22Rv1 (cell line): ENCODE data around the gene PTGR1.

Experiments
- ZFX ChIP-seq: fragments of 450-650 bp; IDR thresholded peaks from 2 replicates; pipeline ENCODE4 v1.6.1; 2017; ENCODE audit warnings: antibody characterized with exemption, borderline replicate concordance
- TF ChIP-seq, protein P1 (sequence below): fragments of 450-650 bp; IDR thresholded peaks from 2 replicates; pipeline ENCODE4 v1.5.1; 2017; ENCODE audit warnings: mild to moderate bottlenecking

DNA sequence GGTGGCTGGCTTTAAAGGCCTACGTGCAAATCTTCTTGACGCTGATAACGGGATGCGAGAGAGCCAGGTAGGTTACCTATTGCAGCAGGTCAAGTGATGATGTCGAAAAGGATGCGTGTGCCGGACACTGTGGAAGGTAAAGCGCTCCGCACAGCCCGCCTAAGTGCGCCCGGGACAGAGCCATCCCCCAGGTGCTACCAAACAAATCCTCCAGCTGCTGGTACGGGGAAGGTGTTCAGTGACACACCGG lies 31.4 kb upstream of the PTGR1 start:
- TF ChIP-seq, protein P1, sequence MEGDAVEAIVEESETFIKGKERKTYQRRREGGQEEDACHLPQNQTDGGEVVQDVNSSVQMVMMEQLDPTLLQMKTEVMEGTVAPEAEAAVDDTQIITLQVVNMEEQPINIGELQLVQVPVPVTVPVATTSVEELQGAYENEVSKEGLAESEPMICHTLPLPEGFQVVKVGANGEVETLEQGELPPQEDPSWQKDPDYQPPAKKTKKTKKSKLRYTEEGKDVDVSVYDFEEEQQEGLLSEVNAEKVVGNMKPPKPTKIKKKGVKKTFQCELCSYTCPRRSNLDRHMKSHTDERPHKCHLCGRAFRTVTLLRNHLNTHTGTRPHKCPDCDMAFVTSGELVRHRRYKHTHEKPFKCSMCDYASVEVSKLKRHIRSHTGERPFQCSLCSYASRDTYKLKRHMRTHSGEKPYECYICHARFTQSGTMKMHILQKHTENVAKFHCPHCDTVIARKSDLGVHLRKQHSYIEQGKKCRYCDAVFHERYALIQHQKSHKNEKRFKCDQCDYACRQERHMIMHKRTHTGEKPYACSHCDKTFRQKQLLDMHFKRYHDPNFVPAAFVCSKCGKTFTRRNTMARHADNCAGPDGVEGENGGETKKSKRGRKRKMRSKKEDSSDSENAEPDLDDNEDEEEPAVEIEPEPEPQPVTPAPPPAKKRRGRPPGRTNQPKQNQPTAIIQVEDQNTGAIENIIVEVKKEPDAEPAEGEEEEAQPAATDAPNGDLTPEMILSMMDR, result no peak; the same call in 1 of the 2 replicates
- TF ChIP-seq ZFX, result no peak
